ENCODE data around the gene HTR4.
A peak's percentile ranks its signal among the peaks of the same experiment; 100 is the strongest.

Gene HTR4

GRCh38 chr5:148484651-148485050, 169.7 kb downstream of the HTR4 start:
- no peak for TF ChIP-seq CTCF (conservative IDR thresholded peaks at IDR 0.05; ENCODE audit: low read depth, low read length)
- no peak for DNase-seq (ENCODE audit: low read depth)

GRCh38 chr5:148483750-148484149, 170.6 kb downstream of the HTR4 start:
- no peak for TF ChIP-seq CTCF (conservative IDR thresholded peaks at IDR 0.05; ENCODE audit: low read depth, low read length)
- H3K4me3 ChIP-seq (ENCODE audit: low read length): no peak overlapping the region
- DNase-seq (ENCODE audit: low read depth): no peak

More at GRCh38 chr5:148484651-148485050, 169.7 kb downstream of the HTR4 start:
- H3K4me3 ChIP-seq (ENCODE audit: low read length): no peak overlapping the region

- no peak overlapping the region for H3K4me3 ChIP-seq (ENCODE audit: low read length)
- DNase-seq (ENCODE audit: low read depth): no peak
- TF ChIP-seq CTCF (conservative IDR thresholded peaks at IDR 0.05; ENCODE audit: low read depth, low read length): peak; percentile 69
Observed at GRCh38 chr5:148482697-148483462, 171.4 kb downstream of the HTR4 start.

DNA sequence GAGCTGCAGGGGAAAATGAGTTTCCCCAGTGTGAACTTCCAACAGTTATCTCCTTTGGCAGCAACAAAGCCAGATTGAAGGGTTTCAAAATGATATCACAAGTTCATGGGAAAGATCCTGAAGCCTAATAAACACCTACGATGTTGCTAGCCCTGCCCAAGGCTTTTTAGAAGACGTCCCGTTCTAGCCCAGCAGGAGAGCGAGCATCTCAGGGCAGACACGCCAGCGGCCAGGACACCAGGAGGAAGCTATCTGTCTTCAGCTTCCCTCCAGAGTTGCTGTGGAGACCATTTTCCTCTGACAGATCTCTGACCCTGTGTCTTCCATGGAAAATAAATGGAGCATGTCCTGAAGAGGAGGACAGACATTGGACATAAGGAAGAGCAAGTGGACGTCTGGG, 172.1 kb downstream of the HTR4 start:
- DNase-seq (ENCODE audit: low read depth): no peak
- H3K4me3 ChIP-seq (ENCODE audit: low read length): no peak overlapping the region
- no peak for TF ChIP-seq CTCF (conservative IDR thresholded peaks at IDR 0.05; ENCODE audit: low read depth, low read length)

GRCh38 chr5:148477429-148477828, 176.9 kb downstream of the HTR4 start:
- DNase-seq (ENCODE audit: low read depth): no peak
- TF ChIP-seq CTCF (conservative IDR thresholded peaks at IDR 0.05; ENCODE audit: low read depth, low read length): no peak
- H3K4me3 ChIP-seq (ENCODE audit: low read length): no peak overlapping the region

DNA sequence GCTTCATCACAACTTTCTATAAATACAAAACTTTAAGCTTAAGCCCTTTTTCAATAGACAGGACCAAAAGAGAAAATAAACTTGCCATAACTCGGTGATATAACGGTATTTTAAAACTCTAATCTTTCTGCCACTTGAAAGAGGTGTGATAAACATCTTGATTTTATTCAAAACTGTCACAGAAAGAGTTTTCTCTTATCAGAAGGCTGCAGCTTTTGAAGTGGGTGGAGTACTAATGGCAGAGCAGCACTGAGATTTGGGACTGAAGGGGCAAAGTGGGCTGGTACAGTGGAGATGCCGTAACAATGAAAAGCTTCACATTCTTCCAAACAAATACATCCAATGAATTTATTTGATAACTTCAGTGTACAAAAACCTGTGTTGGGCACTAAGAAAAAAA, 178.0 kb downstream of the HTR4 start:
- no peak overlapping the region for H3K4me3 ChIP-seq (ENCODE audit: low read length)
- DNase-seq (ENCODE audit: low read depth): no peak
- no peak for TF ChIP-seq CTCF (conservative IDR thresholded peaks at IDR 0.05; ENCODE audit: low read depth, low read length)

GRCh38 chr5:148474025-148474511, 180.3 kb downstream of the HTR4 start:
- no peak overlapping the region for H3K4me3 ChIP-seq (ENCODE audit: low read length)
- DNase-seq (ENCODE audit: low read depth): no peak
- TF ChIP-seq CTCF (conservative IDR thresholded peaks at IDR 0.05; ENCODE audit: low read depth, low read length): no peak
